HEK293T (cell line): ENCODE measurements around the gene RHEX.

ENCODE experiments used
- HDGF ChIP-seq: fragments of 450-650 bp; IDR thresholded peaks from 2 replicates; pipeline ENCODE4 v1.6.1; 2017; ENCODE audit warnings: antibody characterized with exemption, borderline replicate concordance
- SUZ12 ChIP-seq: fragments of 450-650 bp; IDR thresholded peaks from 2 replicates; pipeline ENCODE4 v1.6.1; 2016; ENCODE audit warnings: mild to moderate bottlenecking

GRCh38 chr1:206048582-206048981 is 4.4 kb upstream of the RHEX start:
- TF ChIP-seq HDGF (no peak), SUZ12 (no peak)
